Vagina (tissue), 2 donors: ENCODE data around the gene RBM3.

Experiments
- POLR2AphosphoS5 ChIP-seq, 2 donors: sonication (generic); formaldehyde crosslinking; IDR thresholded peaks; one replicate each; pipeline ENCODE4 v1.9.0; 2017; ENCODE audit warnings: antibody characterized with exemption in 2 of 2, mild to moderate bottlenecking in 2 of 2, low read depth in 1 of 2; ENCODE audit not compliant: insufficient read depth in 1 of 2
- TF ChIP-seq, protein P1 (sequence below), 3 experiments: fragments of 450-650 bp in 2 of 3; fragments of 200-600 bp in 1 of 3; sonication (generic) in 1 of 3; IDR thresholded peaks; one replicate each; pipeline ENCODE4 v1.5.1; 2017 to 2019; ENCODE audit warnings: antibody characterized with exemption in 3 of 3, mild to moderate bottlenecking in 2 of 3, moderate library complexity in 2 of 3

GRCh38 chrX:48595929-48596328 lies 21.6 kb downstream of the RBM3 start:
- TF ChIP-seq POLR2AphosphoS5 (IDR thresholded peaks at IDR 0.05; ENCODE audit: insufficient read depth in 1 of 2, low read depth in 1 of 2), result no peak
- TF ChIP-seq, protein P1, sequence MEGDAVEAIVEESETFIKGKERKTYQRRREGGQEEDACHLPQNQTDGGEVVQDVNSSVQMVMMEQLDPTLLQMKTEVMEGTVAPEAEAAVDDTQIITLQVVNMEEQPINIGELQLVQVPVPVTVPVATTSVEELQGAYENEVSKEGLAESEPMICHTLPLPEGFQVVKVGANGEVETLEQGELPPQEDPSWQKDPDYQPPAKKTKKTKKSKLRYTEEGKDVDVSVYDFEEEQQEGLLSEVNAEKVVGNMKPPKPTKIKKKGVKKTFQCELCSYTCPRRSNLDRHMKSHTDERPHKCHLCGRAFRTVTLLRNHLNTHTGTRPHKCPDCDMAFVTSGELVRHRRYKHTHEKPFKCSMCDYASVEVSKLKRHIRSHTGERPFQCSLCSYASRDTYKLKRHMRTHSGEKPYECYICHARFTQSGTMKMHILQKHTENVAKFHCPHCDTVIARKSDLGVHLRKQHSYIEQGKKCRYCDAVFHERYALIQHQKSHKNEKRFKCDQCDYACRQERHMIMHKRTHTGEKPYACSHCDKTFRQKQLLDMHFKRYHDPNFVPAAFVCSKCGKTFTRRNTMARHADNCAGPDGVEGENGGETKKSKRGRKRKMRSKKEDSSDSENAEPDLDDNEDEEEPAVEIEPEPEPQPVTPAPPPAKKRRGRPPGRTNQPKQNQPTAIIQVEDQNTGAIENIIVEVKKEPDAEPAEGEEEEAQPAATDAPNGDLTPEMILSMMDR (IDR thresholded peaks at IDR 0.05), result no peak
